ENCODE measurements around the gene GLO1.

GLO1 gene

DNA sequence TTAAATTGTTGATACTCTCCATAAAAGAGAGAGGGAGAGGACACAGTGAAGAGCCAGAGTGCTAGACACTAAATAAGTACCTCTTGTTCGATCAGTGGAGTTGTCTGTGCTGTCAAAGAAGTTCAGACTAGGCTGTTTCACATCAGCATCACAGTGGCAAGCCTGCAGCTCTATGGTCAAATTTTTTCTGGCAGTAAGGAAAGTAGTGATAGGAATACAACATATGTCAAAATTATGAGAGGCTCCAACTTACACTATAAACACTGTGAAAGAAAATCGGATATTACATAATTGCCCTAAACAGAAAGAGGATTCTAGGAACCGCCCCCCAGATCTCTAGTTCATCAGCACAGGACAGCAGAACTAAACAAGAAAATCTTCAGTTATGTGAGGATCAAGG, 35.3 kb upstream of the GLO1 start:
- TF ChIP-seq, protein P1, sequence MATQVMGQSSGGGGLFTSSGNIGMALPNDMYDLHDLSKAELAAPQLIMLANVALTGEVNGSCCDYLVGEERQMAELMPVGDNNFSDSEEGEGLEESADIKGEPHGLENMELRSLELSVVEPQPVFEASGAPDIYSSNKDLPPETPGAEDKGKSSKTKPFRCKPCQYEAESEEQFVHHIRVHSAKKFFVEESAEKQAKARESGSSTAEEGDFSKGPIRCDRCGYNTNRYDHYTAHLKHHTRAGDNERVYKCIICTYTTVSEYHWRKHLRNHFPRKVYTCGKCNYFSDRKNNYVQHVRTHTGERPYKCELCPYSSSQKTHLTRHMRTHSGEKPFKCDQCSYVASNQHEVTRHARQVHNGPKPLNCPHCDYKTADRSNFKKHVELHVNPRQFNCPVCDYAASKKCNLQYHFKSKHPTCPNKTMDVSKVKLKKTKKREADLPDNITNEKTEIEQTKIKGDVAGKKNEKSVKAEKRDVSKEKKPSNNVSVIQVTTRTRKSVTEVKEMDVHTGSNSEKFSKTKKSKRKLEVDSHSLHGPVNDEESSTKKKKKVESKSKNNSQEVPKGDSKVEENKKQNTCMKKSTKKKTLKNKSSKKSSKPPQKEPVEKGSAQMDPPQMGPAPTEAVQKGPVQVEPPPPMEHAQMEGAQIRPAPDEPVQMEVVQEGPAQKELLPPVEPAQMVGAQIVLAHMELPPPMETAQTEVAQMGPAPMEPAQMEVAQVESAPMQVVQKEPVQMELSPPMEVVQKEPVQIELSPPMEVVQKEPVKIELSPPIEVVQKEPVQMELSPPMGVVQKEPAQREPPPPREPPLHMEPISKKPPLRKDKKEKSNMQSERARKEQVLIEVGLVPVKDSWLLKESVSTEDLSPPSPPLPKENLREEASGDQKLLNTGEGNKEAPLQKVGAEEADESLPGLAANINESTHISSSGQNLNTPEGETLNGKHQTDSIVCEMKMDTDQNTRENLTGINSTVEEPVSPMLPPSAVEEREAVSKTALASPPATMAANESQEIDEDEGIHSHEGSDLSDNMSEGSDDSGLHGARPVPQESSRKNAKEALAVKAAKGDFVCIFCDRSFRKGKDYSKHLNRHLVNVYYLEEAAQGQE (IDR thresholded peaks at IDR 0.05; ENCODE audit: insufficient read depth in 1 of 2, low read depth in 2 of 2, low read length in 2 of 2), result no peak

GRCh38 chr6:38736951-38737350, 34.0 kb upstream of the GLO1 start:
- TF ChIP-seq SIN3A (IDR thresholded peaks at IDR 0.05; ENCODE audit: borderline replicate concordance, insufficient read depth, low read length), result no peak
- TF ChIP-seq FOXP2 (optimal IDR thresholded peaks at IDR 0.05; ENCODE audit: borderline replicate concordance, extremely low read depth, extremely low read length, insufficient read depth), result no peak
- no peak for TF ChIP-seq TAF1 (IDR thresholded peaks at IDR 0.05; ENCODE audit: borderline replicate concordance, insufficient read depth, low read length)
- TF ChIP-seq, protein P1 (IDR thresholded peaks at IDR 0.05; ENCODE audit: insufficient read depth in 1 of 2, low read depth in 2 of 2, low read length in 2 of 2), result no peak
- TF ChIP-seq POLR2AphosphoS5 (IDR thresholded peaks at IDR 0.05; ENCODE audit: low read depth, low read length), result no peak

- no peak for TF ChIP-seq SIN3A (IDR thresholded peaks at IDR 0.05; ENCODE audit: borderline replicate concordance, insufficient read depth, low read length)
Observed at GRCh38 chr6:38730140-38730862, 27.4 kb upstream of the GLO1 start.

DNA sequence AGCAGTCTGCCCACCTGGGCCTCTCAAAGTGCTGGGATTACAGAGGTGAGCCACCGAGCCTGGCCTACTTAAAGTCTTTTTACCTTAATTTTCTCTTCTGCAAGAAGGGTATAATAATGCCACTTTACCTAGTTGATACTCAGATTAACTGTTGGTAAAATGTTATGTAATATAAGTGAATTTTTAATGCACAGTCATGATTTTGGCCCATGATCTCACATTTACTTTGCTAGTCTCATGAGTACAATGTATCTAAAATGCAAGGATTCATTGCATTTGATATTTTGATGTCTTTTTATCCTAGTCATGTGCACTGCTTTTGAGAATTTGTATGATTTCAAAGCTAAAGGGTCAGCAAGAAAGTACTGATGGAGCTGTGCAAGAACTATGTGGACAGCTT, 25.3 kb upstream of the GLO1 start:
- TF ChIP-seq POLR2AphosphoS5 (IDR thresholded peaks at IDR 0.05; ENCODE audit: low read depth, low read length) (no peak), SIN3A (IDR thresholded peaks at IDR 0.05; ENCODE audit: borderline replicate concordance, insufficient read depth, low read length) (no peak), FOXP2 (optimal IDR thresholded peaks at IDR 0.05; ENCODE audit: borderline replicate concordance, extremely low read depth, extremely low read length, insufficient read depth) (no peak), TAF1 (IDR thresholded peaks at IDR 0.05; ENCODE audit: borderline replicate concordance, insufficient read depth, low read length) (no peak)
- TF ChIP-seq, protein P1 (IDR thresholded peaks at IDR 0.05; ENCODE audit: insufficient read depth in 1 of 2, low read depth in 2 of 2, low read length in 2 of 2), result no peak

- no peak for TF ChIP-seq TAF1 (IDR thresholded peaks at IDR 0.05; ENCODE audit: borderline replicate concordance, insufficient read depth, low read length)
Observed at GRCh38 chr6:38725414-38726183, 22.7 kb upstream of the GLO1 start.

DNA sequence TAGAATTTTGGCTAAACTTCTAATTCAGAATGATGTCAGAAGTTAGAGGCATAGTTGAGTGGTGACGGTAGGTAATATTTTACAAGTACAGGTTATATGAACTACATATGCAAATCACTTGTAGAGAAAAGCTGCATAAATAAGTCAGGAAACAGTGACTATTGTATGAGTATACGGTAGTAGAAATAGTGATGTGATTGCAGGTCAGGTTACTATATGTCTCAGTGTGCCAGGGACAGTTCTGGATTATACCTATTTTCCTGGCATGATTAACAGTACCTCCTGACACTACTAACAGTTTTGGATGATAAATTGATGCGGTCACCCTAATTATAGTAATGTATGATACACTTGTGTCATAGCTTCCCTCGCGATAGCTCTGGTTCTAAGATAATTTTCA, 21.4 kb upstream of the GLO1 start:
- TF ChIP-seq, protein P1 (IDR thresholded peaks at IDR 0.05; ENCODE audit: insufficient read depth in 1 of 2, low read depth in 2 of 2, low read length in 2 of 2), result no peak
- TF ChIP-seq POLR2AphosphoS5 (IDR thresholded peaks at IDR 0.05; ENCODE audit: low read depth, low read length) (no peak), TAF1 (IDR thresholded peaks at IDR 0.05; ENCODE audit: borderline replicate concordance, insufficient read depth, low read length) (no peak), FOXP2 (optimal IDR thresholded peaks at IDR 0.05; ENCODE audit: borderline replicate concordance, extremely low read depth, extremely low read length, insufficient read depth) (no peak), SIN3A (IDR thresholded peaks at IDR 0.05; ENCODE audit: borderline replicate concordance, insufficient read depth, low read length) (no peak)
